GM19099 (cell line): Measurements from ENCODE around the gene ZFHX3.

ENCODE experiments used
- POLR2A ChIP-seq: IDR thresholded peaks from 3 replicates; pipeline ENCODE4 v1.6.1; 2011; ENCODE audit warnings: low read depth; ENCODE audit not compliant: insufficient read length; ENCODE audit errors: extremely low read depth

ZFHX3 gene

GRCh38 chr16:72884573-72884972, 163.4 kb downstream of the ZFHX3 start:
- TF ChIP-seq POLR2A, result no peak

GRCh38 chr16:72884037-72884436, 163.9 kb downstream of the ZFHX3 start:
- TF ChIP-seq POLR2A, result no peak

GRCh38 chr16:72879846-72880245, 168.1 kb downstream of the ZFHX3 start:
- no peak for TF ChIP-seq POLR2A

GRCh38 chr16:72878301-72879269, 169.3 kb downstream of the ZFHX3 start:
- TF ChIP-seq POLR2A, result no peak

- no peak for TF ChIP-seq POLR2A
These were observed 170.4 kb downstream of the ZFHX3 start for GRCh38 chr16:72877374-72878028.

GRCh38 chr16:72876981-72877373, 171.0 kb downstream of the ZFHX3 start:
- no peak for TF ChIP-seq POLR2A

- TF ChIP-seq POLR2A, result no peak
These were observed 171.7 kb downstream of the ZFHX3 start for GRCh38 chr16:72876221-72876620.

GRCh38 chr16:72875291-72876031, 172.5 kb downstream of the ZFHX3 start:
- no peak for TF ChIP-seq POLR2A

- no peak for TF ChIP-seq POLR2A
These were observed 174.1 kb downstream of the ZFHX3 start for GRCh38 chr16:72873853-72874252.

- no peak for TF ChIP-seq POLR2A
These were observed 174.9 kb downstream of the ZFHX3 start for GRCh38 chr16:72873044-72873443.

GRCh38 chr16:72865835-72866234, 182.1 kb downstream of the ZFHX3 start:
- no peak for TF ChIP-seq POLR2A

GRCh38 chr16:72865258-72865657, 182.7 kb downstream of the ZFHX3 start:
- no peak for TF ChIP-seq POLR2A

- TF ChIP-seq POLR2A, result no peak
These were observed 183.6 kb downstream of the ZFHX3 start for GRCh38 chr16:72864130-72864833.

- TF ChIP-seq POLR2A, result no peak
These were observed 185.8 kb downstream of the ZFHX3 start for GRCh38 chr16:72862090-72862489.
